OCI-LY7 (cell line): ENCODE measurements around the gene SYNPO2. TPM values are rescaled to one million over a fixed set of nuclear protein-coding genes. Genes with fewer than 3 reads are reported as not detected.
"Not testable (repeated sequence)": the region's sequence is repeated elsewhere in the genome, so short reads cannot be mapped to it uniquely, and the experiment has no call there.

Source experiments
- BruUV-seq: library from RNA; stranded (reverse); fragments of 400-500 nt; replicated peaks from 2 replicates; lab custom pipeline; 2021; lab: Mats Ljungman, UMichigan
- CTCF ChIA-PET: fragments of 300-600 bp; sonication (Branson Sonifier 250); formaldehyde crosslinking; loops from one replicate; lab custom pipeline; 2022; ENCODE audit warnings: antibody characterized with exemption; ENCODE audit not compliant: unreplicated experiment; lab: Charles Lee
- POLR2A ChIA-PET: fragments of 300-600 bp; sonication (Branson Sonifier 250); formaldehyde crosslinking; loops from one replicate; lab custom pipeline; 2022; ENCODE audit warnings: antibody characterized with exemption; lab: Charles Lee
- DNase-seq: peaks from one replicate; pipeline ENCODE4 v3.0.0-alpha.2; 2015; ENCODE audit warnings: low spot score
- H2AFZ ChIP-seq: fragments of 200-600 bp; sonication (generic), shearing (Covaris generic); 2 replicates; pipeline ENCODE4 v1.6.1; 2014; ENCODE audit warnings: mild to moderate bottlenecking, antibody characterized with exemption, low read length, moderate library complexity
- H3K27ac ChIP-seq: fragments of 200-600 bp; sonication (generic); 2 replicates; pipeline ENCODE4 v1.5.1; 2014; ENCODE audit warnings: mixed run types, low read depth, mild to moderate bottlenecking, moderate library complexity, low read length, inconsistent platforms; ENCODE audit not compliant: poor library complexity, severe bottlenecking
- H3K36me3 ChIP-seq: fragments of 200-600 bp; sonication (generic); 2 replicates; pipeline ENCODE4 v1.6.1; 2014; ENCODE audit warnings: mild to moderate bottlenecking, antibody characterized with exemption, low read length, moderate library complexity, mixed read lengths; ENCODE audit not compliant: insufficient read depth
- H3K4me1 ChIP-seq: fragments of 200-600 bp; sonication (generic); 2 replicates; pipeline ENCODE4 v1.5.1; 2014; ENCODE audit warnings: mild to moderate bottlenecking, low read length; ENCODE audit not compliant: insufficient read depth, poor library complexity, severe bottlenecking
- H3K4me2 ChIP-seq: fragments of 200-600 bp; sonication (generic); 2 replicates; pipeline ENCODE4 v1.6.1; 2014; ENCODE audit warnings: mild to moderate bottlenecking, low read length
- H3K4me3 ChIP-seq: fragments of 200-600 bp; sonication (generic); 2 replicates; pipeline ENCODE4 v1.5.1; 2014; ENCODE audit warnings: mild to moderate bottlenecking, low read depth, low read length; ENCODE audit not compliant: poor library complexity, severe bottlenecking
- H3K79me2 ChIP-seq: fragments of 200-600 bp; sonication (generic); 2 replicates; pipeline ENCODE4 v1.6.1; 2016; ENCODE audit warnings: low read depth, mild to moderate bottlenecking, low read length, moderate library complexity, mixed read lengths; ENCODE audit not compliant: insufficient read depth
- H3K9me2 ChIP-seq: fragments of 200-600 bp; sonication (generic); 2 replicates; pipeline ENCODE4 v1.6.1; 2016; ENCODE audit warnings: mild to moderate bottlenecking, low read length, mixed read lengths; ENCODE audit not compliant: insufficient read depth
- H3K9me3 ChIP-seq: fragments of 200-600 bp; sonication (generic); 2 replicates; pipeline ENCODE4 v1.6.1; 2014; ENCODE audit warnings: mild to moderate bottlenecking, mixed run types, low read length, mixed read lengths
- H4K20me1 ChIP-seq: fragments of 200-600 bp; sonication (generic); 2 replicates; pipeline ENCODE4 v1.6.1; 2014; ENCODE audit warnings: mild to moderate bottlenecking, antibody characterized with exemption, low read length, moderate library complexity, mixed read lengths; ENCODE audit not compliant: insufficient read depth
- EZH2phosphoT487 ChIP-seq: fragments of 200-600 bp; sonication (generic); IDR thresholded peaks from 2 replicates; pipeline ENCODE4 v1.6.1; 2018; ENCODE audit warnings: low read depth, borderline replicate concordance, mild to moderate bottlenecking, mixed run types, antibody characterized with exemption, low read length, moderate library complexity, mixed read lengths
- intact Hi-C: fragments of 100-400 bp; cut with micrococcal nuclease; formaldehyde crosslinking; loops from one replicate; pipeline ENCODE4 v1.10.0; 2022; ENCODE audit not compliant: unreplicated experiment
- total RNA-seq, 2 experiments: library from RNA; depleted of rRNA in 1 of 2; stranded (reverse); fragments of >200 nt in 1 of 2; shearing (Covaris generic) in 1 of 2; gene quantifications; 2 replicates each; pipeline ENCODE4 v1.2.3, GENCODE V29; 2014 to 2022
- TF ChIP-seq, protein P1 (sequence below): fragments of 200-600 bp; sonication (generic); conservative IDR thresholded peaks from 2 replicates; pipeline ENCODE4 v1.5.1; 2014; ENCODE audit warnings: mild to moderate bottlenecking, antibody characterized with exemption, low read length, moderate library complexity, mixed read lengths

SYNPO2 gene
- total RNA-seq, 2 experiments from 2014 or later, result 0.11 to 0.19 TPM

GRCh38 chr4:119059221-119059620, 170.6 kb downstream of the SYNPO2 start:
- Histone ChIP-seq H4K20me1 (no peaks in the 10 kb centered on the region), H3K9me3 (no peaks in the 10 kb centered on the region), H3K36me3 (no peaks in the 10 kb centered on the region), H3K27ac (no peak overlapping the region), H3K4me2 (no peak overlapping the region), H3K79me2 (no peaks in the 10 kb centered on the region), H3K4me1 (no peaks in the 10 kb centered on the region), H3K9me2 (no peaks in the 10 kb centered on the region), H3K4me3 (no peak overlapping the region), H2AFZ (no peak overlapping the region)
- intact Hi-C loops, result no loop called here
- no peak for TF ChIP-seq EZH2phosphoT487
- TF ChIP-seq, protein P1, sequence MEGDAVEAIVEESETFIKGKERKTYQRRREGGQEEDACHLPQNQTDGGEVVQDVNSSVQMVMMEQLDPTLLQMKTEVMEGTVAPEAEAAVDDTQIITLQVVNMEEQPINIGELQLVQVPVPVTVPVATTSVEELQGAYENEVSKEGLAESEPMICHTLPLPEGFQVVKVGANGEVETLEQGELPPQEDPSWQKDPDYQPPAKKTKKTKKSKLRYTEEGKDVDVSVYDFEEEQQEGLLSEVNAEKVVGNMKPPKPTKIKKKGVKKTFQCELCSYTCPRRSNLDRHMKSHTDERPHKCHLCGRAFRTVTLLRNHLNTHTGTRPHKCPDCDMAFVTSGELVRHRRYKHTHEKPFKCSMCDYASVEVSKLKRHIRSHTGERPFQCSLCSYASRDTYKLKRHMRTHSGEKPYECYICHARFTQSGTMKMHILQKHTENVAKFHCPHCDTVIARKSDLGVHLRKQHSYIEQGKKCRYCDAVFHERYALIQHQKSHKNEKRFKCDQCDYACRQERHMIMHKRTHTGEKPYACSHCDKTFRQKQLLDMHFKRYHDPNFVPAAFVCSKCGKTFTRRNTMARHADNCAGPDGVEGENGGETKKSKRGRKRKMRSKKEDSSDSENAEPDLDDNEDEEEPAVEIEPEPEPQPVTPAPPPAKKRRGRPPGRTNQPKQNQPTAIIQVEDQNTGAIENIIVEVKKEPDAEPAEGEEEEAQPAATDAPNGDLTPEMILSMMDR, result no peak
- ChIA-PET CTCF (no interaction called here), POLR2A (no interaction called here)
- no TSS peak for BruUV-seq
- DNase-seq, result no peak

- H3K79me2 ChIP-seq, H3K4me1 ChIP-seq, intact Hi-C loops, BruUV-seq, H3K9me2 ChIP-seq, H3K4me3 ChIP-seq, POLR2A ChIA-PET, H3K4me2 ChIP-seq, H3K9me3 ChIP-seq, H3K27ac ChIP-seq, DNase-seq, H3K36me3 ChIP-seq, H4K20me1 ChIP-seq, CTCF ChIA-PET, H2AFZ ChIP-seq: not testable (repeated sequence)
Measured at GRCh38 chr4:119067125-119067524, 178.5 kb downstream of the SYNPO2 start.

DNA sequence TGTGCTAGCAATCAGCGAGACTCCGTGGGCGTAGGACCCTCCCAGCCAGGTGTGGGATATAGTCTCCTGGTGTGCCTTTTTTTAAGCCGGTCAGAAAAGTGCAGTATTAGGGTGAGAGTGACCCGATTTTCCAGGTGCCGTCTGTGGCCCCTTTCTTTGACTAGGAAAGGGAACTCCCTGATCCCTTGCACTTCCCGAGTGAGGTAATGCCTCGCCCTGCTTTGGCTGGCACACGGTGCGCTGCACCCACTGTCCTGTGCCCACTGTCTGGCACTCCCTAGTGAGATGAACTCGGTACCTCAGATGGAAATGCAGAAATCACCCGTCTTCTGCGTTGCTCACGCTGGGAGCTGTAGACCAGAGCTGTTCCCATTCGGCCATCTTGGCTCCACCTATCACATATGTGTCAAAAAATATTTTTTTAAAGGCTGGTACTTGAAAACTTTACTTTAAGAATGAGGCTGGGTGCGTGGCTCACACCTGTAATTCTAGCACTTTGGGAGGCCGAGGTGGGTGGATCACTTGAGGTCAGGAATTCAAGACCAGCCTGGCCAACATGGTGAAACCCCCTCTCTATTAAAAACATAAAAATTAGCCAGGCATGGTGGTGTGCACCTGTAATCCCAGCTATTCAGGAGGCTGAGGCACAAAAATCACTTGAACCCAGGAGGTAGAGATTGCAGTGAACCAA, 179.2 kb downstream of the SYNPO2 start:
- H2AFZ ChIP-seq, H3K27ac ChIP-seq, H3K4me2 ChIP-seq, BruUV-seq, H3K4me3 ChIP-seq, intact Hi-C loops, H3K9me2 ChIP-seq, H3K79me2 ChIP-seq, H3K9me3 ChIP-seq, H3K4me1 ChIP-seq, POLR2A ChIA-PET, CTCF ChIA-PET, DNase-seq, H4K20me1 ChIP-seq, H3K36me3 ChIP-seq: not testable (repeated sequence)

DNA sequence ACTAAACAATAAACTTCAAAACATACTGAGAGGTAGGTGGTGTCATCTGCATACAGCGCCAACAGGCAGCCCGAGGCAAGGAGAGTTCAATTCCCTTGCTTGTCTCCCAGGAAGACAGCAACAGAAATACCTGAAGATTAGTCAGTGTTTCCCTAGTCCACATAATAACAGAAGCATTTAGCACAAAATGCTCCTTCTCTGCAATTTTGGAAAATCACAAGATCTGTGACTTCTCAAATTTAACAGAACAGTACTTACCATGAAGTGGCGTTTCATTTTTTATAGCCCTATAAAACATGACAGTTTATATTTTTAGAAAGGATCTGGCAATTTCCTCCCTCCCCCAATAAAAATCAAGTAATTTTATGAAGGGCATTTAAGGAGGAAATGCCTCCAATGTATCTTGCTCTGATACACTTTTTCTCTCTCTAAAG, 179.9 kb downstream of the SYNPO2 start:
- no TSS peak for BruUV-seq
- Histone ChIP-seq H3K4me1 (no peaks in the 10 kb centered on the region), H3K27ac (no peak overlapping the region), H3K4me2 (no peak overlapping the region), H3K79me2 (no peaks in the 10 kb centered on the region), H3K4me3 (no peak overlapping the region), H3K9me3 (no peaks in the 10 kb centered on the region), H2AFZ (no peak overlapping the region), H3K36me3 (no peaks in the 10 kb centered on the region), H3K9me2 (no peaks in the 10 kb centered on the region), H4K20me1 (no peaks in the 10 kb centered on the region)
- ChIA-PET POLR2A (no interaction called here), CTCF (no interaction called here)
- TF ChIP-seq EZH2phosphoT487, result no peak
- TF ChIP-seq, protein P1, result no peak
- no peak for DNase-seq
- intact Hi-C loops, result no loop called here
